ENCODE results near the gene UBE2A. TPM values are rescaled to one million over a fixed set of nuclear protein-coding genes. Genes with fewer than 3 reads are reported as not detected.

UBE2A gene
- total and polyA plus RNA-seq, 2 donors from 2014 or later = 50.5 to 51.3 TPM

DNA sequence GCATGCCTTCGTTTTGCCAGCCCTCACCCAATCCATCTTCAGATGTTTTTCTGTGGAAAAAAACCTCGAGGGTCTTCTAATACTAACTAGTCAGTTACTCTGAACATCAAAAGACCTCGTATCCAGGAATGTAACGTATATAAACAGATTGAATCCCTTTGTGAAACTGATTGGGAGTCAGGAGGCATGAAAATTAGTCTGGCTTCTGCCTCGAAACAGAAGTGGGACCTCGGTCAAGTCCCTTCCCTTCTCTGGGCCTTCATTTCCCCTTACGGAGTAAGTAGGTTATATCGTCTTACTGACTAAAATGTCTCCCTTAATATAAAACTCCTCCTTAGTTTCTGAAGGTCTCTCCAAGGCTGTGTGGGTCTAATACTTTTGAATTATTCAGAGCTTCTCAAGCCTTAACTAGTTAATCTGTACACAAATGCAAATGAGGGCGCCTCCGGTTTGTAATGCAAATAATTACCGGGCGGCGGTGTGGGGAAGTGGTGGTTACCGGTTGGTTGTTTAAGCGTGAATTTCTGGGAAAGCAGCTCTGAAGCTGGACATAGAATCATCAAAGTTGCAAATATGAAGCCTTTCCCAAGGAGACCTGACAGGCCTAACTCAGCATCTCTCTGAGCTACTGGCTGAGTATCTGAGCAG is 43.3 kb downstream of the UBE2A start:
- H3K36me3 ChIP-seq (ENCODE audit: control insufficient read depth in 2 of 3, insufficient read depth in 3 of 3, low read length in 3 of 3) = no peaks in the 10 kb centered on the region
- H3K4me1 ChIP-seq (ENCODE audit: control insufficient read depth in 2 of 3, insufficient read depth in 2 of 3, low read depth in 1 of 3, low read length in 3 of 3) = peaks cover 0 to 9% (median 0%) of the 10 kb centered on the region in 3 donors
- H3K27me3 ChIP-seq (ENCODE audit: control insufficient read depth, insufficient read depth, low read length) = no peaks in the 10 kb centered on the region
- H3K9ac ChIP-seq (ENCODE audit: low read length in 3 of 3) = peak overlapping the region in 1 of 3 donors; percentile 24
- no peak for TF ChIP-seq CTCF (IDR thresholded peaks at IDR 0.05; ENCODE audit: borderline replicate concordance, extremely low read depth, insufficient read depth)
- peak overlapping the region; percentile 38 to 48 for H3K27ac ChIP-seq (ENCODE audit: low read depth in 2 of 2, low read length in 2 of 2)
- H3K9me3 ChIP-seq (ENCODE audit: control insufficient read depth in 2 of 3, insufficient read depth in 1 of 3, low read length in 3 of 3) = no peaks in the 10 kb centered on the region
- intact Hi-C loops (cut with DNase I) = no loop called here
- FAIRE-seq (peak; percentile 66), DNase-seq (peak in 3 of 5 donors; percentile 46 to 72 (median 64))
- H3K4me3 ChIP-seq (ENCODE audit: low read length in 3 of 3) = peak overlapping the region in 1 of 3 donors; percentile 20

DNA sequence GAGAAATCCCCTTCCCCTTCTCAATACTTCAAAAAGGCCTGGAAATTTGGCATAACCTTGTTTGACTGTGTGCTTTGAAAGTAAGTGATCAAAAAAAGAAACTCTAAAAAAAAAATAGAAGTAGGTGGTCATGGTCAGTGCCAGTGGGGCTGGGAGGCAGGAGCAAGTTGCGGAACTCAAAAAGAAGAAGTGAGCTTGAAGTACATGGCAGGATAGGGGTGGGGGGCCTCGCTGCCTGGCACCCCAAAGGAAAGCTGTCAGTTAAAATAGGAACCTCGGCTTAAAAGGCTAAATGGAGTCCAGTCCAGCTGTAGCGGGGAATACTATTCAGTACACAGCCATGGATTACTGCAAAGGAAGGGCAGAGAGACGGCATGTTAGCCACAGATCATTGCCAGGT is 44.1 kb downstream of the UBE2A start:
- H3K27ac ChIP-seq (ENCODE audit: low read depth in 2 of 2, low read length in 2 of 2) = no peak overlapping the region
- no peaks in the 10 kb centered on the region for H3K36me3 ChIP-seq (ENCODE audit: control insufficient read depth in 2 of 3, insufficient read depth in 3 of 3, low read length in 3 of 3)
- H3K9me3 ChIP-seq (ENCODE audit: control insufficient read depth in 2 of 3, insufficient read depth in 1 of 3, low read length in 3 of 3) = no peaks in the 10 kb centered on the region
- H3K4me1 ChIP-seq (ENCODE audit: control insufficient read depth in 2 of 3, insufficient read depth in 2 of 3, low read depth in 1 of 3, low read length in 3 of 3) = peaks cover 0 to 11% (median 0%) of the 10 kb centered on the region in 3 donors
- DNase-seq (no peak), FAIRE-seq (no peak)
- H3K27me3 ChIP-seq (ENCODE audit: control insufficient read depth, insufficient read depth, low read length) = no peaks in the 10 kb centered on the region
- intact Hi-C loops (cut with DNase I) = no loop called here
- no peak for TF ChIP-seq CTCF (IDR thresholded peaks at IDR 0.05; ENCODE audit: borderline replicate concordance, extremely low read depth, insufficient read depth)
- H3K9ac ChIP-seq (ENCODE audit: low read length in 3 of 3) = no peak overlapping the region
- H3K4me3 ChIP-seq (ENCODE audit: low read length in 3 of 3) = no peak overlapping the region

DNA sequence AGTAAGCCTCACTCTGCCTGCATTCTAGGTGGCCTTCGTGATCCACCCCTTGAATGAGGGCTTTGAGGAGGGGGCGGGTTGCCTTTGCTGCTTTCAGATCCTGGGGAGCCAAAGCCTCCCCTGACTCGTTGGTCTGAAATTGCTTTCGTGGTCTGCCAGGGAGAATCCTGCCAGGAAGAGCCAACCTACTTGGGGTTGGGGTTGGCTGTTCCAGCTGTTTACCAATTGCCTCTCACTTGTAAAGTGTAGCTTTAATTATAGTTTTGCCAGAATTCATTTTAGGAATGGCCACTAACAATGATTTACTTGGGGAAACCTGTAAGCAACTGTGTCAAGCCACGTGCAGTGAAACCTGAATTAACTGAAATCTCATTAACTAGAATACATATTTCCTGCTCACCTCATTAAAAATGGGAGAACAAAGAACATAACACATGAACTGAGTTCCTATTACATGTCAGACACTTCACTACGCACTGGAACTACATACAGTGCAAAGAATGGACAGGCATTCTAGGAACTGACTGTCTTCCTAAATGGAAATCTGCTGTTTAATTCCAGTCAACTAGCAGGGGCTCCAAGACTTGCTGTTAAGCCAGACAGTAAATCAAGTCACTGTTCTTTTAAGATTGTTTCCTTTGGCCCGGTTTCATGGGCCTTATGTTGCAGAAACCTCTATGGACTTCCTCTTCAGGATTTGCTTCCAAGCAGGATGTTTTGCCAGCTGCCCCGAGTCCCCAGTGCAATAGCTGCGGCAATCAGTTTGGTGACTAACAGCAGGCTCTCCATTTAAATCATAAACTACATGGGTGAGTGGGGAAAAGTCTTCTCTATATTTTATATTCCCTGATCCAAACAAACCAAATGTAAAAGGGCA is 48.2 kb downstream of the UBE2A start:
- FAIRE-seq (peak; percentile 67), DNase-seq (peak in 3 of 5 donors; percentile 42 to 93 (median 76))
- intact Hi-C loops (cut with DNase I) = no loop called here
- H3K27ac ChIP-seq (ENCODE audit: low read depth in 2 of 2, low read length in 2 of 2) = peak overlapping the region; percentile 34 to 45
- no peaks in the 10 kb centered on the region for H3K9me3 ChIP-seq (ENCODE audit: control insufficient read depth in 2 of 3, insufficient read depth in 1 of 3, low read length in 3 of 3)
- no peaks in the 10 kb centered on the region for H3K27me3 ChIP-seq (ENCODE audit: control insufficient read depth, insufficient read depth, low read length)
- H3K36me3 ChIP-seq (ENCODE audit: control insufficient read depth in 2 of 3, insufficient read depth in 3 of 3, low read length in 3 of 3) = no peaks in the 10 kb centered on the region
- H3K4me3 ChIP-seq (ENCODE audit: low read length in 3 of 3) = no peak overlapping the region
- H3K4me1 ChIP-seq (ENCODE audit: control insufficient read depth in 2 of 3, insufficient read depth in 2 of 3, low read depth in 1 of 3, low read length in 3 of 3) = peaks cover 0 to 7% (median 0%) of the 10 kb centered on the region in 3 donors
- TF ChIP-seq CTCF (IDR thresholded peaks at IDR 0.05; ENCODE audit: borderline replicate concordance, extremely low read depth, insufficient read depth) = no peak
- peak overlapping the region in 1 of 3 donors; percentile 12 for H3K9ac ChIP-seq (ENCODE audit: low read length in 3 of 3)
